SKM-1 (cell line): ENCODE measurements around the gene UGT1A6.

ENCODE experiments used
- DNase-seq: peaks from one replicate; lab custom pipeline; 2025; ENCODE audit not compliant: unreplicated experiment; lab: John Stamatoyannopoulos, UW

UGT1A6 gene

DNA sequence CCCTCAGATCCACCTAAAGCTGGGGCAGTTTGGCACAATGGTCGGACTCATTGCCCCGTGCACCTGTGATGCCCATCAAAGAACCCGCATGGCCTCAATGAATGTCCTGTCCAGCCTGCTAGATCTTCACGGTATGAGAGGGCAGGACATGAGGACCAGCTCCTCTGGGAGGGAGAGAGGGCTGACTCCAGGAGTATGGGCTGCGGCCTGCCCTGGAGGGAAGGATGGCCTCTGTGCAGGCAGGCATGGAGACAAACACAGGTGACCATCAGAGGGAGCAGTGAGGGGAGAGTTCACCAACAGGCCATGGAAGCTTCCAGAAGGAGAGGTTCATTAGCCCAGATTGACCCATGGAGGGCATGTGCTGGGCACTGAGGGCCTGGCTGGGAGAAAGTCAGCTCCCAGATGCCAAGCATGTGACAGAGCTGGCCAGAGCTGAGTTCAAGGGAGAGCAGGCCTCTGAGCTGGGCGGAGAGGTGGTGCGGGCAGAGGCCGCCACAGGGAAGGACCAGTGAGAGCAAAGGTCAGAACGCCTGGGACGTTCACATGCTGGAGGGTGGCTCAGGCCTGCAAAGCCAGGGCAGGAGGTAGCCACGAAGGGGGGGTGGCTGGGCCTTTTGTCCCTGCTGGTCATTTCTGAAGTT, 125.4 kb downstream of the UGT1A6 start:
- DNase-seq, result no peak

DNA sequence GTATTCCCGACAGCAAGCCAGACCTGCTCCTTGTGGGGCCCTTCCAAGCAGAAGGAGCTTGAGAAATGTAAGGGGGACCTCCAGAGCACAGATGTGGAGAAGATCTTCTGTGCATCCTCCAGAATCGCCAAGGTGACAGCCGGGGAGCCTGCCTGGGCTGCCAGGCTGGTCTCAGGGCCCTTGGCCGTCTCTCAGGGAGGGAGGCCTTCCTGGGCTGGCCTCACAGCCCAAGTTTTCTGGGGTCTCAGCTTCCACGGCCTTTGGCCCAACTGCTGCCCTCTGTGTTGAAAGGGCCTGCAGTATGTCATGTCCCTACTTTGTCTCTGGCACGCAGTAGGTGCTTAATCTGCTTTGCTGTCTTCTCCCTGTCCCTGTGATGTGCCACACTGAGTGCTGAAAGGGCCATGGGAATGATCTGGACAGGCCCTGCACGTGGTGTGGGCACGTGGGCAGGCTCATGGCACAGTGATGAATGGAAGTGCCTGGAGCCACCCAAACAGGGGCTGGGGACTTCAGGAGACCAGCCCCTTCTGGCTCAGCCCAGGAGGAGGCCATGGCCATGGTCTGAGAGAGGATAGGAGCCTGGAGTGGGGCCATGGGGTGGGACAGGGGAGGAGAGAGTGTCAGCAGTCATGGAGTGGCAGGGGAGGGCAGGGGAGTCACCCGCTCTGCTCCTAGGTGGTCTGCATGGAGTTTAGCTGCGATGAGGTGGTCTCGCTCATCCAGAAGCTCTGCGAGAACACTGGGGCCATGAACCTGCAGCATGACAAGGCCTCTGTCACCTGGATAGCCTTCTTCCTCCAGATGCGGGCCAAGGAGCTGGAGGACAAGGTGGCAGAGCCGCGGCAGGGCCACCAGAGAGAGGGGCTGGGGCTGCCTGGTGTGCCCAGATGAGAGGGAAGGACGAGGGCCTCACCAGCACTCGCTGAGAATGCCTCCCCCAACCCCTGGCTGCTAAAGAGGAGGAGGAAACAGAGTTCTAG, 126.2 kb downstream of the UGT1A6 start:
- no peak for DNase-seq

DNA sequence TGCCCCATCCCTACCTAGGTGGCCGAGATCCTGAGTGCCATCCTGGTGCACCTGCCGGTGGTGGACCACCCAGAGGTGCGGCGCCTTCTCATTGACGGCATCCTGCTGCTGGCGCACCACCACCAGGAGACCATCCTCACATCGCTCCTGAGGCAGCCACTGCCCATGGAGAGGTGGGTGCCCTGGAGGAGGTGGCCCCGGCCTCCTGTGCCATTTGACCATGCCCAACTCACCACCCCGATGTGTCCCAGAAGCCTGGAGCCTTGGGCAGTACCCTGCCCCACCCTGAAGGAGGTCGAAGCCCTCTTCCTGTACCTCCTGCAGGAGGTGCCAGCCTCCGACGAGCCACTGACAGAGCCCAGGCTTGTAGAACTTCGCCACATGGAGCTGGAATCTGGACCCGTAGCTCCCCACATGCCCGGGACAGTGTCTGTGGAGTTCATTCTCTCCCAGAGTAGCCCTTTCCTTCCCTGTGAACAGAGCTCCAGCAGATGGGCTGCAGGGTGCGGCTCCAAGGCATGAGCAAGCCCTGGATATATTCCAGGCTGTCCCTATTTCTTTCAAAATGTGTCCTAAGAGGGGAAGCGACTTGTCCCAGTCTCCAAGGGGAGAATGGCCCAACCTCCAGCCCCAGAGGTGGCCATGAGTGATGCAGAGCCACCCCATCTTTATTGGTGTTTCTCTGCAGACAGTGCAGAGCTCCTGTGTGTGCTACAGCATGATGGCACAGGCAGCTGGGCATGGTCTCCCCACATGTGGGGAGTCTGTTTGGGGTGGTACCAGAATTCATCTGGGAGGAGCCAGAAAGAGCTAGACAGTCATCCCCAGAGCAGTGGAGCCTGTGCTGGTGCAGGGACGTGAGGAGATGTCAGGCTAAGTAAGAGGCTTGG, 127.4 kb downstream of the UGT1A6 start:
- DNase-seq, result no peak

DNA sequence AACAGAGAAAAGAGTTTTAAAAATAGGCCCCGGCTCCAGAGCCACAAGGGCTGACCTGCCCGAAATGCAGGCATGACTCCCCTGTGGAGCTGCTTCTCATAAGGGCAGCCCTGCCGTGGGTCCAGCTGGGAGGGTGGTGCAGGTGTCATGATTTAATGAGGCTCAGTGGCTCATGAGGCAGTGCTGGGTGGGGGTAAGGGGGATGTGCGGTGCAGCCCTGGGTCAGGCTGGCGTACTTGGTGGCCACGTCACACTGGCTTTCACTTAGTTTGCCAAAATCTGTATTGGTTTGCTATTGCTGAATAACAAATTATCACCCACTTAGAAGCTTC, 128.1 kb downstream of the UGT1A6 start:
- DNase-seq, result no peak

DNA sequence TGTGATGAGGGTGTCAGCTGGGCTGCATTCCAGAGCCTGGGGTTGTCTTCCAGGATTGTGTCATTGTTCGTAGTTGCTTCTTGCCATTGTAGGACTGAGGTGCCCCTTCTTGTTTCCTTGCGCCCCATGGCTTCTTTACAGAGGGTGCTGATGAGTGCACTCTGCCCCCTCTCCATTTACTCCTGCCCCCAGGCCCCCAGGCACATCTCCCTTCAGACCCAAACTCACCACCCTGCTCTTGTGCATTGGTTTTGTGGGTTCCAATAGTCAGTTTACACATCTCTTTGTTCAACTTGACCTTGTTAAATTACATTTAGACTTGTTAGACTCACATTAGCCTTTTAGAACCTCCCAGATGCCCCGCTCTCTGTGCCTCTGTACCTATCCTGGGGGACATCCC, 128.5 kb downstream of the UGT1A6 start:
- DNase-seq, result no peak

DNA sequence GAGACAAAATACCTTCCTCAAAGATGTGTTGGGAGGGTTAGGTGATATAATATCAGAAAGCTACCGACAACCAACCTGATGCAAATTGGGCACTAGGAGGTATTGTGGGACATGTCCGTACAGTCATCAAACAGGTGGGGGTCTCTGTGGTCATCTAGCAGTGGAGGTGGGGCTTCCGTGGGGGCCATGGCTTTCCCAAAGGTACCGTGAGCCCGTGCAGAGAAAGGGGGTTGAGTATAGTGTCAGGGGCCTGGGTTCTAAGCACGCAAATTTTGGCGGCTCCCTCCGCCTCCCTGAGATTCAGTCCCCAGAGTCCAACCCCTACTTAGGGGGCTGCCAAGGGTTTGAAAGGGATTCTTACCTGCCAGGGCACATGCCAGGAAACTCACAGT, 129.0 kb downstream of the UGT1A6 start:
- DNase-seq, result no peak

DNA sequence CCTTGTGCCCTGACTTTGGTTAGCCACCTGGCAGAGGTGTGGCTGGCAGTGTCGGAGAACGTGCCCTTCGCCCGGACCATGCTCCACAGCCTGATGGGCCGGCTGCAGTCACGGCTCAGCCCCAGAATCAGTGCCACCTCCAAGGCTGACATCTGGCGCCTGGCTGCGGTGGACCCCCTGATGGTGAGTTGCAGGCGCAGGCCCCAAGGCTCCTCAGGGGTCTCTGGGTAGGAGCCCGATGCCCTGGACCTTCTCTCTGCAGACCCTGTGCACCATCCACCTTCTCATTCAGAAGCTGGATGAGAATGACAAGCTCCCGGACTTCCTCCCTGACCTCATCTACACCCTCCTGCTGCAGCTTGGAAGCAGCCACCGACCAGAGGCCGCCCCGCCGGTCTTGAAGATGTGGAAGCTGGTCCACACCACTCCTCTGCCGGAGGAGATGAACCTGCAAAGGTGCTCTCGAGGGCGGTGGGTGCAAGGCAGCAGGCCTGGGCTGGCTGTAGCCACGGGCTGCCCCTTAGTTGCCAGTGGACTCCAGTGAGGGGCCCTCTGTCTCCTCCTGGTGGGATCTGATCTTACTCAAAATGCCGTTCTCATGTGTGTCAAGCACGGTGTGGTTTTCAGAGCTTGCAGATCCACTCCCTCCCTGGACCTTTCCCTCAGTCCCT, 129.5 kb downstream of the UGT1A6 start:
- DNase-seq, result no peak
